Measurements from ENCODE around the gene SMYD3.

The SMYD3 gene

GRCh38 chr1:245704765-245705164 is 802.3 kb downstream of the SMYD3 start:
- Histone ChIP-seq H3K27ac (ENCODE audit: low read length) (no peak overlapping the region), H2AFZ (ENCODE audit: low read length) (no peak overlapping the region), H4K20me1 (ENCODE audit: insufficient read depth, low read length) (no peaks in the 10 kb centered on the region), H3K9me2 (replicated peaks; ENCODE audit: insufficient read depth, low read length) (no peaks in the 10 kb centered on the region), H3K27me3 (replicated peaks; ENCODE audit: insufficient read depth, low read length) (no peaks in the 10 kb centered on the region), H3K4me3 (ENCODE audit: low read length) (no peak overlapping the region), H3K36me3 (replicated peaks; ENCODE audit: insufficient read depth, low read length) (no peaks in the 10 kb centered on the region), H3K4me2 (ENCODE audit: low read depth, low read length) (no peak overlapping the region), H3F3A (ENCODE audit: insufficient read depth, low read length) (no peaks in the 10 kb centered on the region), H3K9ac (ENCODE audit: low read length) (no peak overlapping the region), H3K4me1 (ENCODE audit: low read length) (no peaks in the 10 kb centered on the region), H3K79me2 (ENCODE audit: low read length) (no peaks in the 10 kb centered on the region), H3K9me3 (replicated peaks; ENCODE audit: insufficient read depth, low read length) (no peaks in the 10 kb centered on the region)
- TF ChIP-seq CTCF (IDR thresholded peaks at IDR 0.05; ENCODE audit: low read length) = no peak
- no peak for TF ChIP-seq EZH2phosphoT487 (IDR thresholded peaks at IDR 0.05; ENCODE audit: low read length)
- TF ChIP-seq EZH2 (optimal IDR thresholded peaks at IDR 0.05; ENCODE audit: low read depth, low read length) = no peak
- DNase-seq = no peak

- H3K36me3 ChIP-seq (replicated peaks; ENCODE audit: insufficient read depth, low read length) = no peaks in the 10 kb centered on the region
- no peak overlapping the region for H3K4me3 ChIP-seq (ENCODE audit: low read length)
- no peaks in the 10 kb centered on the region for H3K79me2 ChIP-seq (ENCODE audit: low read length)
- no peaks in the 10 kb centered on the region for H3K9me3 ChIP-seq (replicated peaks; ENCODE audit: insufficient read depth, low read length)
- DNase-seq = no peak
- no peak overlapping the region for H3K4me2 ChIP-seq (ENCODE audit: low read depth, low read length)
- H3K9me2 ChIP-seq (replicated peaks; ENCODE audit: insufficient read depth, low read length) = no peaks in the 10 kb centered on the region
- H4K20me1 ChIP-seq (ENCODE audit: insufficient read depth, low read length) = no peaks in the 10 kb centered on the region
- H2AFZ ChIP-seq (ENCODE audit: low read length) = no peak overlapping the region
- H3K27me3 ChIP-seq (replicated peaks; ENCODE audit: insufficient read depth, low read length) = no peaks in the 10 kb centered on the region
- no peak for TF ChIP-seq EZH2phosphoT487 (IDR thresholded peaks at IDR 0.05; ENCODE audit: low read length)
- no peak for TF ChIP-seq EZH2 (optimal IDR thresholded peaks at IDR 0.05; ENCODE audit: low read depth, low read length)
- TF ChIP-seq CTCF (IDR thresholded peaks at IDR 0.05; ENCODE audit: low read length) = no peak
- H3F3A ChIP-seq (ENCODE audit: insufficient read depth, low read length) = no peaks in the 10 kb centered on the region
- no peak overlapping the region for H3K27ac ChIP-seq (ENCODE audit: low read length)
- no peaks in the 10 kb centered on the region for H3K4me1 ChIP-seq (ENCODE audit: low read length)
- H3K9ac ChIP-seq (ENCODE audit: low read length) = no peak overlapping the region
Observed at GRCh38 chr1:245704341-245704740, 802.7 kb downstream of the SMYD3 start.

GRCh38 chr1:245702346-245702745 is 804.7 kb downstream of the SMYD3 start:
- Histone ChIP-seq H3K79me2 (ENCODE audit: low read length) (no peaks in the 10 kb centered on the region), H2AFZ (ENCODE audit: low read length) (no peak overlapping the region), H4K20me1 (ENCODE audit: insufficient read depth, low read length) (no peaks in the 10 kb centered on the region), H3K36me3 (replicated peaks; ENCODE audit: insufficient read depth, low read length) (no peaks in the 10 kb centered on the region), H3K4me3 (ENCODE audit: low read length) (no peak overlapping the region), H3K27me3 (replicated peaks; ENCODE audit: insufficient read depth, low read length) (no peaks in the 10 kb centered on the region), H3K9me3 (replicated peaks; ENCODE audit: insufficient read depth, low read length) (no peaks in the 10 kb centered on the region), H3K9me2 (replicated peaks; ENCODE audit: insufficient read depth, low read length) (no peaks in the 10 kb centered on the region), H3F3A (ENCODE audit: insufficient read depth, low read length) (no peaks in the 10 kb centered on the region), H3K9ac (ENCODE audit: low read length) (no peak overlapping the region), H3K4me1 (ENCODE audit: low read length) (no peaks in the 10 kb centered on the region), H3K27ac (ENCODE audit: low read length) (no peak overlapping the region), H3K4me2 (ENCODE audit: low read depth, low read length) (no peak overlapping the region)
- DNase-seq = no peak
- TF ChIP-seq EZH2phosphoT487 (IDR thresholded peaks at IDR 0.05; ENCODE audit: low read length) = no peak
- no peak for TF ChIP-seq EZH2 (optimal IDR thresholded peaks at IDR 0.05; ENCODE audit: low read depth, low read length)
- no peak for TF ChIP-seq CTCF (IDR thresholded peaks at IDR 0.05; ENCODE audit: low read length)
